ENCODE data around the gene PRXL2A.

The PRXL2A gene

GRCh38 chr10:80444646-80445319 lies 36.4 kb downstream of the PRXL2A start:
- peak; percentile 65 for DNase-seq (ENCODE audit: low spot score)

GRCh38 chr10:80447436-80448190 lies 39.3 kb downstream of the PRXL2A start:
- DNase-seq (ENCODE audit: low spot score): no peak

DNA sequence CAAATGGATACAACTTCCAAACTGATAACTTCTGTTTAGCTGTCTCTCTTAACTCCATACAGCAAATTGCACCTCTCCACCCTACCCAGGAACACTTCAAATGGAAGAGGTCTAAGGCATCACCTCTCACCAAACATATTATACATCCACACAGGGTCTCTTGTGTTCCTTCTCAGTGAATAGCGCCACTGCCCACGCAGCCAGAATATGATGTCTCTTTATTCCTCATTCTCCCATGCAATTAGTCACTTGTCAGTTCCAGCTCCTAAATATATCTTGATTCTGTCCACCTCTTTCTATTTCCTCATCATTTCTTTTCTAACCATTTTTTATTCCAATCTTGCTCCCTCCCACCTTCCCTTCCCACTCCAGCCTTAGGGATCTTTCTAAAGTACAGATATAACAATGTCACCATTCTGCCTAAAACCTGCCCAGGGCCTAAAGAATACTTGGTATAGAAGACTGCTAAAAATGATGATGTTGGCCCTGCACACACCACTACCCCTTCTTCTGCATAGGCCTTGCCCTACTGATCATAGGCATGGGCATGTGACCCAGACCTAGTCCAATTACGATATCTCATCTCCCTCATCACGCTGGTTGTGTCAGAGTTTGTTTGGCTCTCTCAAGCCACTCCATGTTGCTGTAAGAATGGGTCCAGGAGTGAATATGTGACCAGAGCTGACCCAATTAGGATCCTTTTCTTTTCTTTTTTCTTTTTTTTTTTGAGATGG lies 40.0 kb downstream of the PRXL2A start:
- no peak for DNase-seq (ENCODE audit: low spot score)

DNA sequence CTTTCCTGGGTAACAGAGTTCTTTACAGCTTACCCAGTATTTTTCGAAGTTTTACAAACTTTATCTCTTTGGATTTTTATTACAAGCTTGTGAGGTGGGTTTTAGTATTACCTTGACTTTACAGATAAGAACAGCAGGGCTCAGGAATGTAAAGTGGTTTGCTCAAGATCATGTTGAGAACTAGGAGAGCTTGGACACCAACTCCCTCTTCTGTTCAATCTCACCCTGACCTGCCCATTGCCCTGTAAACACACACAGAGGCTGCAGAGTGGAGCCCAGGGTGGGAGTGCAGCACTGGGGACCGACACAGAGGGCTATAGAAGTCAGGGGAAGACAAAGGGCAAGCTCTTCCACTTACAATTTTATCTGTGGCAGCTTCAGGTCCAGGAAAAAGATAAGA lies 41.2 kb downstream of the PRXL2A start:
- no peak for DNase-seq (ENCODE audit: low spot score)

DNA sequence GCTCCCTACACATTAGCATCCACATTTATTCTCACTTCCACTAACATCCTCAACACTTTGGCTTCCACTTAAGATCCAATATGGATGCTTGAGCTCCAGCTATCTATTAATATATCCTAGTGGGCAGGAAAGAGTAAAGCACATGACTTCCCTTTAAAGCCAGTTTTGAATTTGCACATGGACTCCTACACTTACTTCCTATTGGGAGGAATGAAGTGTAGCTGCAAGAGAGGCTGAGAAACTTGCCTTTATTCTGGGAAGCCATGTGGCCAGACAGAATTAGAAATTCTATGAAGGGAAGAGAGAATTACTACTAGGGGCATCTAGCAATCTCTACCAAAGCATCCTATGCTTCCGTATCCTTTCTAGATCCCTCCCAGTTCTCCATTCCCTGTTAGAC lies 42.8 kb downstream of the PRXL2A start:
- no peak for DNase-seq (ENCODE audit: low spot score)

DNA sequence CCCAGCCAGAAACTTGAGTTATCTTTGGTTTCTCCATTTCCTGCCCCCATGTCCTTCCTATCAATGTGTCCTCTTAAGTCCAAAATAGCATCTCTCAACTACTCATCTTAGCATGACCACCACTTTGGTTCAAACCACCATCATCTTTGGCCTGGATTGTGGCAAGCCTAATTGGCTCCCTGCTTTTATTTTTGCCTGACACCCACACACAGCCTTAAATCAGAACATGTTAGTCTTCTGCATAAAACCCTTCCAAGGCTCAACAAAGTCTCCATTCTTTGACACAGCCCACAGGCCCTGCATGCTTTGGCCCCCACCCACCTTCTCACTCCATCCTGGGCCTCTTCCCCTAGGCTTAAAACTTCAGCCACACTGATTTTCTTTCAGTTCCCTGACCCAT lies 43.7 kb downstream of the PRXL2A start:
- no peak for DNase-seq (ENCODE audit: low spot score)

GRCh38 chr10:80452640-80453039 lies 44.3 kb downstream of the PRXL2A start:
- DNase-seq (ENCODE audit: low spot score): no peak

GRCh38 chr10:80453056-80453841 lies 44.9 kb downstream of the PRXL2A start:
- no peak for DNase-seq (ENCODE audit: low spot score)

DNA sequence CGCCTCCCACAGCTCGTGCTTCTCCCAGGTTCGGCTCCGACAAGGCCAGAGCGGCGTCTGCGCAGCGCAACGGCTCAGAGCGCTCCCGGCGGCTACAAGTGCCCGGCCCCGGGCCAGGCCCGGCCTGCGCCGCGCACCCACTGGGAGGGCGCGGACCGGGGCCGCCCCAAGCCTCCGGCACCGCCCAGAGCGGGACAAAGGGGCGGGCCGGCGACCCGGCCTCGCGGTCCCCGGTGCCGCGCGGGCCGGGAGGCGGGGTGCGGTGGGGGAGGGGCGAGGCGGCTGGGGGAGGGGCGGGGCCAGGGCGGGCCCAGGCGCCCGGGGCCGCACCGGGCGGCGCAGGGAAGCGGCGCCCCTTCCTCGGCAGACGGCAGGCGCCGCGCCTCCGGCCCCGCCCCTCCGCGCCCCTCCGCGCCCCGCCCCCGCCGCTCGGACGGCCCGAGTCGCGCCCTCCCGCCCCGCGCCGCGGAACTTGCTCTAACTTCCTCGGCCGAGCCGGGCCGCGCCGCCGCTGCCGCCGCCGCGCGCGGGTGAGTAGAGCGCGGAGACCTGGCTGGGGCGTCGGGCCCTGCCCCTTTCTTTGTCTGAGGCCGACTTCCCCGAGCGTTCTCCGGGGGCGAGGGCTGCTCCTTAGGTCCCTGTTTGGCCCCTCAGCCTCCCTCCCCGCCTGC lies 45.6 kb downstream of the PRXL2A start, which contains the start of gene TSPAN14:
TSPAN14 (plus strand) TSS at position 469 of the 671 bp plus-strand sequence. CDS start 34,924 bp downstream, outside the sequence.
- DNase-seq (ENCODE audit: low spot score): peak; percentile 83

DNA sequence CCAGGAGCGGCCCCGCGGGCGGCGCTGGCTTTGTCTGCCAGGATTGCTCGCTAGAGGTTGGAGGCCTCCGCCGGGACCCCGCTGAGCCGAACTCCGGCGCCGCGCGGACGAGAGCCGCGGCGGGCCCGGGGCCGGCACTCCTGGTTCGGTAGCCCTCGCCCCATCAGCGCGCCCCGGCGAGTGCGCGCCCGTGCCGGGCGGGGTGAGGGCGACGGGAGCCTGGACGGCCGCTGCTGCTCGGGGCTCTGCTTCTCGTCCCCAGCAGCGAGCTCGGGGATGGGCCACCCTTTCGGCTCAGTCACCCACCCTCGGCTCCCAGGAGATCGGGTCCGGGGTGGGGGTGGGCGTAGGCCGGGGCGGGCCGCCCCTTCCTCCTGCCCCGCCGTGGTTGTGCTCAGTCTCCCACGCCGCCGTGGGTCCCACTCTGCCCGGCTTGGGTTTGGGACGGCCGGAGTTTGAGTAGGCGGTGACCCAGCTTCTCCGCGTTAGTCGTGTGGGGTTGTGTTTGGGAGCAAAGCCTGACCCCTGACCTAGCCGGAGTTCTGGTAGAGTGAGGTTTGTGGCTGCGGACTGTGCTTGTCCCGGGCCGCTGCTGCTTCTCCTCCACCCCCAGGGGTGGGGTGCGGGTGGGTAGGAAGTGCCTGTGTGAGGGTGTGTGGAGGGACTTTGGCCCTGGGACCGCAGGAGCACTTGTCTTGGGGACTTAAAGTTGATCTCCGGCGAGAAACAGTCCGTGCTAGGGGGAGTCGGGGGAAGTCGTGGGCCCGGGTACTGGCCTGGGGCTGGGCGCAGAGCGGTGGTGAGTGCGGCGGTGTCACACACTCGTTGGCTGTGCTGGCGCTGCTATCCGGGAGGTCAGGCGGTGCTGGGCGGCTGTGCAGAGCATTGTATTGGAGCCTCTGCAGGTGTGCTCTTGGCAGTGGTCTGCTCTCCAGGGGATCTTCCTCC lies 46.4 kb downstream of the PRXL2A start:
- no peak for DNase-seq (ENCODE audit: low spot score)

DNA sequence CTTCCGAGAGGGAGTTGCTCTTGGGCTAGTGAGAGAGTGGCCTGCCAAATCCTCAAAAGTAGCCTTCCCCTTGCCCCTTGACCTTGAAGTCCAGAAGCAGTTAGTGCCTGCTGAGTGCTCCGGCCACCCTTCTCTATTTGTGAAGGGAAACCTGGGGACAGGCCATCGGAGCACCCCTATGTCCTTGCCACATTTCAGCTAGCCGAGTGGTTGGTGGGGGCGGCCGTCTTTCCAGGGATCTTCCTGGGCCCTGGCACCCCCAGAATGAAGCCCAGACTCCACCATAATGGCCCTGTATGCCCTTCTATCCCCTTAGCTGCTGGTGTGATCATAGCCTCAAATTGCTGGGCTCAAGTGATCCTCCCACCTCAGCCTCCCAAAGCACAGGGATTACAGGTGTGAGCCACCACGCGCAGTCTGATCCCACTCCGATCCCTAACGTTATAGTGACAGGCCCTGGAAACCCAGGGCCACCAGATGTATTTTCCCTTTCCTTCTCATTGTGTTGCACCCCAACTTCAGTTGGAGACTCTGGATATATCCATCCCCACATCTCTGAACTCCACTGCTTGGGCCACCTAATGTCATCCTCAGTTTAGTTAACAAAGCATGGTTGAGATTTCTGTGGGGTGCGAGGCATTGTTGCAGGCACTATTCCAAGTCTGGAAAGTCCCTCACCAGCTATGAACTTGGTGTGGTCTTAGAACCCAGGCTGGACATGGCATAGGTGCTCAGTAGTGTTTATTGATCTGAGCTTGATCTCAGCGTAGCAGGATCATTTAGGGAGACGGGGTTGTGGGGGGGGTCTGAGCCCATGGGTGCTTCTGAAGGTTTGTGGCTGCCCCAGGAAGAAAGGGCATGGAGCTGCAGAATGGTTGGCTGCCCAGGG lies 47.4 kb downstream of the PRXL2A start:
- no peak for DNase-seq (ENCODE audit: low spot score)

GRCh38 chr10:80457554-80458262 lies 49.4 kb downstream of the PRXL2A start:
- no peak for DNase-seq (ENCODE audit: low spot score)

DNA sequence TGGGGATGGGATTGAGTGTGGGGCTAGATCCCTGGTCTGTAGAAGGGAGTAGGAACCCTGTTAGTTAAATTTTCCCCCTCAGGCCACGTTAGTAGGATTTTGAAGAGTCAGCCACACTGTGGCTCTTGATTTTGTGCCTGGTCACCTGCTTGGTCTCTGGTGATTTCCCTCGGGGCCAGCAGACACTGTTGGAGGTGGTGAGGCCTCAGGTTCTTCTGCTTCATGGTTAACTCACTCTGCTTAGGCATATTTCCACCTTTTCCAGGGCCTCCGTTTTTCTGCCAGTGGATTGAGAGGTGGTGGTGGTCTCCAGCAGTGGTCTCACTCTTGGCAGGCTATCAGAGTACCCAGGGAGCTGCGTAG lies 49.9 kb downstream of the PRXL2A start:
- DNase-seq (ENCODE audit: low spot score): no peak

DNA sequence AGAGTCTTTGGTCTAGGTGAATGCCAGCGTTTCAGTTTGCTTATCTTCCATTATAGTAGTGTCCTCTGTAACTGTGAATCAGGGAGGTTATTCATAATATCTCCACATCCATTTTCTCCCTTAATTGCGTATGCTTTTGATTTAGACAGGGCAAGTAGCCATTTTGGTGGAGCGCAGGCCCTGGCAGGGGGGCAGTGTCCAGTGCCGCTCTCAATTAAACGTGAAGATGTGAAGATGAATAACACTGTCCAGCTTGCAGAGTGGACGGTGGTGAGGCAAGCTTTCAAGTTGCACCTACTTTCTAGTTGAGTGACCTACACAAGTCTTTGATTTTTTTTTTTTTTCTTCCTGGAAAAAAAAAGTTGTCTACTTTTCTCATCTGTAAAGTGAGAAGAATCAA lies 50.3 kb downstream of the PRXL2A start:
- no peak for DNase-seq (ENCODE audit: low spot score)

- peak; percentile 77 for DNase-seq (ENCODE audit: low spot score)
Measured at GRCh38 chr10:80459047-80459865, 50.9 kb downstream of the PRXL2A start.

GRCh38 chr10:80460399-80461207 lies 52.3 kb downstream of the PRXL2A start:
- DNase-seq (ENCODE audit: low spot score): no peak
